IPS DF 6.9 (cell line): ENCODE results near the gene MPPED1.

Experiments
- DNase-seq: peaks from one replicate; pipeline ENCODE4 v3.0.0-alpha.2; 2013; ENCODE audit warnings: low read depth, low spot score
- H3K27ac ChIP-seq: one replicate; pipeline ENCODE4 v1.5.1; 2013; ENCODE audit warnings: low read length, control low read depth
- H3K27me3 ChIP-seq: 2 replicates; pipeline ENCODE4 v1.6.1; 2013; ENCODE audit warnings: mild to moderate bottlenecking, low read length; ENCODE audit not compliant: control insufficient read depth, insufficient read depth
- H3K36me3 ChIP-seq: 2 replicates; pipeline ENCODE4 v1.6.1; 2013; ENCODE audit warnings: low read length; ENCODE audit not compliant: control insufficient read depth, insufficient read depth
- H3K4me1 ChIP-seq: 2 replicates; pipeline ENCODE4 v1.6.1; 2013; ENCODE audit warnings: low read length; ENCODE audit not compliant: control insufficient read depth, insufficient read depth
- H3K4me3 ChIP-seq: 2 replicates; pipeline ENCODE4 v1.5.1; 2013; ENCODE audit warnings: mild to moderate bottlenecking, low read length
- H3K9me3 ChIP-seq: 2 replicates; pipeline ENCODE4 v1.6.1; 2013; ENCODE audit warnings: low read length, inconsistent platforms; ENCODE audit not compliant: control insufficient read depth, insufficient read depth
- WGBS: extraction: QIAGEN DNeasy Blood & Tissue Kit; methylation state at CpG from one replicate; pipeline ENCODE4 v1.1.7; 2013; ENCODE audit warnings: mixed read lengths, missing lambda C conversion rate; ENCODE audit not compliant: insufficient read length, insufficient coverage; 5-methylcytosine and 5-hydroxymethylcytosine counted together

Gene MPPED1

GRCh38 chr22:43508489-43508888 is 96.7 kb downstream of the MPPED1 start:
- Histone ChIP-seq H3K4me3 (no peak overlapping the region), H3K4me1 (peaks cover 1% of the 10 kb centered on the region; the same call in 1 of the 2 replicates), H3K9me3 (no peaks in the 10 kb centered on the region), H3K27ac (no peak overlapping the region), H3K27me3 (no peaks in the 10 kb centered on the region), H3K36me3 (no peaks in the 10 kb centered on the region; the same call in 1 of the 2 replicates)
- DNase-seq: no peak

DNA sequence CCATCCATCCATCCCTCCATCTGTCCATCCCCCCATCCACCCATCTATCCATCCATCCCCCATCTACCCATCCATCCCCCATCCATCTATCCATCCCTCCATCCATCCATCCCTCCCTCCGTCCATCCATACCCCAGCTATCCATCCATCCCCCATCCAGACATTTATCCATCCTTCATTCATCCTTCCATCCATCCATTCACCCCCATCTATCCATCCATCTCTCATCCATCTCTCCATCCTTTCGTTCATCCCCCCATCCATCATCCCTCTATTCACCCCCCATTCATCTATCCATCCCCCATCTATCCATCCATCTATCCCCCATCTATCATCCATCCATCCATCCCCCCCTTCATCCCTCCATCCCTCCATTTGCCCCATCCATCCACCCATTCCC is 97.5 kb downstream of the MPPED1 start:
- WGBS: 100% methylated on average over 2 of the region's 2 CpGs
- Histone ChIP-seq H3K4me1 (peaks cover 1% of the 10 kb centered on the region; the same call in 1 of the 2 replicates), H3K4me3 (no peak overlapping the region), H3K36me3 (no peaks in the 10 kb centered on the region; the same call in 1 of the 2 replicates), H3K27me3 (no peaks in the 10 kb centered on the region), H3K27ac (no peak overlapping the region), H3K9me3 (no peaks in the 10 kb centered on the region)
- no peak for DNase-seq

DNA sequence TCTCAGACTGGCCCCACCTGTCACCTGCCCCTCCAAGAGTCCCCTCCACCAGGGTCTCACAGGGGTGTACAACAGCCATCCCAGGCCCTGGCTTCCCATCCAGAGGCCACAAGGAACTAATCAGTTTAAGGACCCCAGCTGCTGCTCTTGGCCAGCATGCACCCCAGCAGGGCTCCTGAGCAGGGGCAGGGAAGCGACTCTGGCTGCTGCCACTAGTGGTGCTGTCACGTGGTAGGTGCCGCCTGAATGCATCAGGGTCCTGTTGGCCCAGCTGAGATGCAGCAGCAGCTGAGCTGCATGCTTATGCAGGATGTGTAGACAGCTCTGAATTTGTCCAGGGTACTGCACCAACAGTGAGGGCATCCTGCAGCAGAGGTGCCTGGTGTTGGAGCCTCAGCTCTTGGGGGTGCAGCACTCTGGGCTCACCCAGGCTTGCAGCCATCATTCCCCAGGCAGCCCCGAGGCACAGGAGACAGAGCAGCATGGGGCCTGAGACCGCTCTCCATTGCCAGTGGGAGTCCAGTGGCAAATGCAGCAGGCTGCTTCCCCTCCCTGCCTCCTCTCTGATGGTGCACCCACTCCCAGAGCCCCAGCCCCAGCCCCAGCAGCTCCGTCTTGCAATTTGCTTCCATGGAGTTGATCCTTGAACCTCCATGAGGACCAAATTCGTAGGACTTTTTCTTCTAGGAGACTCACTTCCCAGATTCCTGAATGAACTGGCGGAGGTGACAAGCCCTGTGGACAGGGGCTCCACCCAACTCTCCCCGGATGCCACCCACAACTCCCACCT is 98.7 kb downstream of the MPPED1 start:
- H3K4me3 ChIP-seq: no peak overlapping the region
- H3K4me1 ChIP-seq: peaks cover 1% of the 10 kb centered on the region; the same call in 1 of the 2 replicates
- no peaks in the 10 kb centered on the region for H3K9me3 ChIP-seq
- H3K36me3 ChIP-seq: no peaks in the 10 kb centered on the region; the same call in 1 of the 2 replicates
- WGBS: no CpG with 5 or more reads among the region's 9 CpGs
- H3K27ac ChIP-seq: no peak overlapping the region
- DNase-seq: no peak
- no peaks in the 10 kb centered on the region for H3K27me3 ChIP-seq

DNA sequence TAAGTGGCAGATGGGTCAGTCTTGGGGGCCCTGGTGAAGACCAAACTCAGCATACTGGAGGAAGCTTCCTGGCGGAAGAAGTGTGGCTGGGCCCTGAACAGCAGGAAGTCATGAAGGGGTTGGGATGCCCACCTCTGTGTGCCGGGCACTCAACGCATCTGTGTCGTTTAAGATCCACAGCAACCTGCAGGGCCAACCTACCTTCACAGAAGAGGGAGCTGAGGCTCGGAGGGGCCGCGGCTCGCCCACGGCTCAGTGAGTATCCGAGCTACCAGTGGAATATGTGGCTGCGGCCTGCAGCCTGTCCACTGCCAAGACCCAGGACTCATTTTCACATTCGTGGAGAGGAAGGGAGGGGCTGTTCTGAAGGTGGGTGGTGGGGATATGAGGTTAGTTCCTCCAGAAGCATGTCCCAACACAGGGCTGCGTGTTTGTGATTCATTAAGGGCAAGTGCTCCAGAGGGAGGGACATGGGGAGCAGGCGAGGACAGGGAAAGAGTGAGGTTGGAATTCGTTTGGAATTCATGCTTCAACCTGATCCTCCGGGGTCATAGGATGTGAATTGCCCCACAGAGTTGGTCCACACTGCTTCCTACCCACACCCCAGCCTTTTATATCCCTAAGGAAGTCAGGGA is 99.6 kb downstream of the MPPED1 start:
- Histone ChIP-seq H3K4me1 (peaks cover 1% of the 10 kb centered on the region; the same call in 1 of the 2 replicates), H3K9me3 (no peaks in the 10 kb centered on the region), H3K27ac (no peak overlapping the region), H3K4me3 (no peak overlapping the region), H3K36me3 (no peaks in the 10 kb centered on the region; the same call in 1 of the 2 replicates), H3K27me3 (no peaks in the 10 kb centered on the region)
- DNase-seq: no peak
- WGBS: no CpG with 5 or more reads among the region's 16 CpGs

DNA sequence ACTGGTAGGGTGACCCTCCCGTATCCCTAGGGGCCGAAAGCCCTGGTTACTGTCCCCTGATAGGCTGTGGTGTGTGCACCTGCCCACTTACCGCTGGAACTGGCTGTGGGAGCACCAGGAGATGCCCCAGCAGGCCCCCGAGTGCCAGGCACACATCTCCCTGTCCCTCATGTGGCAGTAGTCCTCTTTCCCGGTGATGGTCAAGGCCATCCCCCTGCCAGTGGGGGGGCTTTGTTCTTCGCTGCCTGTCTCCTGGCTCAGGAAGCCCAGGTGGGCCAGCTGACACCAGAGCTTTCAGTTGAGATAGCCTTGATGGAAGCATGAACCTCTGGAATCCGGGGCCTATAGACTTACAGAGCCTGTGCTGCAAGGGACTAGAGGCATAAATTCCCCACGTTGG is 100.5 kb downstream of the MPPED1 start:
- no peak for DNase-seq
- Histone ChIP-seq H3K9me3 (no peaks in the 10 kb centered on the region), H3K4me1 (peaks cover 1% of the 10 kb centered on the region; the same call in 1 of the 2 replicates), H3K4me3 (no peak overlapping the region), H3K36me3 (no peaks in the 10 kb centered on the region; the same call in 1 of the 2 replicates), H3K27ac (no peak overlapping the region), H3K27me3 (no peaks in the 10 kb centered on the region)
- WGBS: no CpG with 5 or more reads among the region's 8 CpGs

DNA sequence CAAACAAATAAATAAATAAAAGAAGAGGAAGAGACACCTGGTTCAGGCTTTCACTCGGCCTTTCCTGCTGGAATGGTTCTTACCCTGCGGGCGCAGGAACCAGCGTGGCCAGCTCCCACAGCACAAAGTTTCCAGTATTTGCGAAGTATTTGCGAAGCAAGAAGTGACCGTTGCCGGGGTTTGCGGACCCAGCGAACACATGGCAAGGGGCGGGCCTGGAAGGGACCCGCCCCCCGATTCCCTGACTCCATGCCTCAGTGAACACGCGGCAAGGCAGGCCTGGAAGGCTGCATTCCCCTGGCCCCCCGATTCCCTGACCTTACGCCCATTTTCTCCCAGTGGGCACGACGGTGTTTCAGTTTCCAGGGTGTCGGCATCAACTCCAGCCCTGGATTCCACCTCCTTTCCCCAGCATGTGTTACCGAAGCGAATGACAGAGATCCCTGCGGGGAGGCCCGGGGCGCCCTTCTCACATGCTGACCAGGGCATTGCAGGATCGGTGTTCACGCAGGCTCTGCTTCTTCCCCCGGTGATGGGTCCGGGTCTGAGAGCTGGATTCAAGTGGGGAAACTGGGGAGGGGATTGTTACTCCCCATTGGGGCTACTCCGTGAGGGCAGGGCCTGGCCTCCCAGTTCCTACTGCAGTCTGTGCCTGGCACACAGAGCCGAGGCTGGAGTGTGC is 102.8 kb downstream of the MPPED1 start:
- WGBS: no CpG with 5 or more reads among the region's 31 CpGs
- DNase-seq: no peak

DNA sequence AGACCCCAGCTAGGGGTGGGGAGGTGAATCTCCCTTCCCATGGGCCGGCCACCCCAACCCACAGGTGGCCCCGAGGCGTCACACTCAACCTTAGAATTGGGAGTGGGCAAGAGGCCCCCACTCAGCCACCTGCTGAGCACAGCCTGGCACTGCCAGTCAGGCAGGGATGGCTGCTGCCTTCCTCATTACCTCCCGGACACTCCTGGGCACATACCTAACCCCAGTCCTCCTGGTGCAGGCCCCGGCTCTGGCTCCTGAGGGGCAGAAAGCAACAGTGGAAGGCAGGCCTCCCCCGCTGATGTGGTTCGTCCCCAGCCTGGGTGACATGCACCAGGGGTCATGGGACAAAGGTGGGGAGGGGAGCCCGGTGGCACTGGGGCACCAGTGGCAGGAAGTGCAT is 103.6 kb downstream of the MPPED1 start:
- no peak overlapping the region for H3K27ac ChIP-seq
- H3K9me3 ChIP-seq: no peaks in the 10 kb centered on the region
- no CpG with 5 or more reads among the region's 8 CpGs for WGBS
- no peaks in the 10 kb centered on the region for H3K27me3 ChIP-seq
- H3K4me1 ChIP-seq: peaks cover 1% of the 10 kb centered on the region; the same call in 1 of the 2 replicates
- H3K4me3 ChIP-seq: no peak overlapping the region
- H3K36me3 ChIP-seq: no peaks in the 10 kb centered on the region; the same call in 1 of the 2 replicates
- no peak for DNase-seq

More for the DNA sequence above, 102.8 kb downstream of the MPPED1 start:
- H3K4me3 ChIP-seq: no peak overlapping the region
- H3K27me3 ChIP-seq: no peaks in the 10 kb centered on the region
- H3K36me3 ChIP-seq: no peaks in the 10 kb centered on the region; the same call in 1 of the 2 replicates
- H3K27ac ChIP-seq: no peak overlapping the region
- peaks cover 1% of the 10 kb centered on the region; the same call in 1 of the 2 replicates for H3K4me1 ChIP-seq
- H3K9me3 ChIP-seq: no peaks in the 10 kb centered on the region

DNA sequence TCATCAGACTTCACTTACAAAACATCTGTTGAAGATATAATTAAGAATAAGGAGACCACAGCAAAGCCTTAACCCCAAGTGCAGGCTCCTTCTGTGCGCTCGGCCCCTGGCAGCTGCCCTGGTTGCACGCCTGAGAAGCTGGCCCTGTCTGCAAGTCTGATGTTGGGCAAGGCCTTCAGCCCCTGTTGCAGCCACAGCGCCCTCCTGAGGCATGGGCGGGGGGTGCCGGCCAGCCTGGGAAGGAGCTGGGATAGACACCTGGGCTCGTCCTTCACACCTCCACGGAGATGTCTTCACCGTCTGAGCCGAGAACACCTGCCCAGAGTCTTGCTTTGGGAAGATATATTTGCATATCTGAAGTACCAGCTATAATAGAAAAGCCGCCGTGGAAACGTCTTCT is 104.1 kb downstream of the MPPED1 start:
- Histone ChIP-seq H3K36me3 (no peaks in the 10 kb centered on the region; the same call in 1 of the 2 replicates), H3K9me3 (no peaks in the 10 kb centered on the region), H3K27ac (no peak overlapping the region), H3K4me1 (peaks cover 1% of the 10 kb centered on the region; the same call in 1 of the 2 replicates), H3K27me3 (no peaks in the 10 kb centered on the region), H3K4me3 (no peak overlapping the region)
- DNase-seq: no peak
- no CpG with 5 or more reads among the region's 13 CpGs for WGBS

DNA sequence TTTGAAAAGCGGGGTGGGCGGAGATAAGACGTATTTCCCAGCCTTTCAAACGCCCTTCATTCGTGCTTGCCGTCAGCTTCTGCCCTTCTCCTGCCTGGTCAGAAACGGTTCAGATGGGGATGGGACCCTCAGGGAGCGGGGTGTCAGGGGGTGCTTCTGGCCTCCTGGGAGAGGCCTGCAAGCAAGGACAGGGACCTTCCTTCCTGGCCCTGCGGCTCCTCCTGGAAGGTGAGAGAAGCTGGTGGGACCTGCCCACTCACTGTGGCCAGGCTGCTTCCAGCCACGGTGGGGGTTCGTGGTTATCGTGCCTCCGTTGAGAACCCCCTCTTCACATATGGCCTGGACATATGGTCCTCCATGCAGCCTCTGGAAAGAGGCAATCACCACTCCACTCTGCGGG is 104.6 kb downstream of the MPPED1 start:
- no peaks in the 10 kb centered on the region for H3K27me3 ChIP-seq
- DNase-seq: no peak
- no peak overlapping the region for H3K4me3 ChIP-seq
- H3K27ac ChIP-seq: no peak overlapping the region
- no peaks in the 10 kb centered on the region for H3K9me3 ChIP-seq
- H3K4me1 ChIP-seq: peaks cover 1% of the 10 kb centered on the region; the same call in 1 of the 2 replicates
- no peaks in the 10 kb centered on the region for H3K36me3 ChIP-seq
- no CpG with 5 or more reads among the region's 14 CpGs for WGBS

GRCh38 chr22:43516996-43517635 is 105.3 kb downstream of the MPPED1 start:
- Histone ChIP-seq H3K9me3 (no peaks in the 10 kb centered on the region), H3K36me3 (no peaks in the 10 kb centered on the region), H3K4me3 (no peak overlapping the region), H3K27ac (no peak overlapping the region), H3K4me1 (peaks cover under 1% of the 10 kb centered on the region; the same call in 1 of the 2 replicates), H3K27me3 (no peaks in the 10 kb centered on the region)
- no peak for DNase-seq
- WGBS: no CpG with 5 or more reads among the region's 14 CpGs
